Fibroblast of lung (primary cell): Measurements from ENCODE around the gene SCAF8. TPM values are rescaled to one million over a fixed set of nuclear protein-coding genes. Genes with fewer than 3 reads are reported as not detected.

ENCODE experiments used
- DNase-seq, 2 donors: peaks; one replicate each; pipeline versions ENCODE4 v3.0.0 to v3.0.0-alpha.2; 2010; ENCODE audit warnings: low read depth in 2 of 2
- H2AFZ ChIP-seq: 2 replicates; pipeline ENCODE4 v1.5.1; 2012; ENCODE audit warnings: low read length, control low read depth, inconsistent platforms
- H3K27ac ChIP-seq: 2 replicates; pipeline ENCODE4 v1.5.1; 2011; ENCODE audit warnings: low read length, control low read depth; ENCODE audit not compliant: insufficient read depth
- H3K27me3 ChIP-seq: 2 replicates; pipeline ENCODE4 v1.5.1; 2011; ENCODE audit warnings: mild to moderate bottlenecking, low read length; ENCODE audit not compliant: control insufficient read depth, insufficient read depth
- H3K36me3 ChIP-seq: 2 replicates; pipeline ENCODE4 v1.5.1; 2011; ENCODE audit warnings: low read length; ENCODE audit not compliant: control insufficient read depth, insufficient read depth
- H3K4me1 ChIP-seq: 2 replicates; pipeline ENCODE4 v1.5.1; 2011; ENCODE audit warnings: low read length; ENCODE audit not compliant: control insufficient read depth, insufficient read depth; ENCODE audit errors: extremely low read depth
- H3K4me2 ChIP-seq: 2 replicates; pipeline ENCODE4 v1.5.1; 2011; ENCODE audit warnings: low read length, control low read depth; ENCODE audit not compliant: insufficient read depth; ENCODE audit errors: extremely low read depth
- H3K4me3 ChIP-seq, 4 experiments: fragments of 200-600 bp in 1 of 4; sonication (generic) in 1 of 4; replicated peaks in 1 of 4; 2 replicates each; pipeline ENCODE4 v1.5.1; 2011 to 2016; ENCODE audit warnings: low read length in 4 of 4, low read depth in 3 of 4, mild to moderate bottlenecking in 3 of 4, control low read depth in 2 of 4, inconsistent platforms in 1 of 4, mixed read lengths in 1 of 4; ENCODE audit not compliant: insufficient read depth in 1 of 4; ENCODE audit errors: control extremely low read depth in 1 of 4
- H3K79me2 ChIP-seq: 2 replicates; pipeline ENCODE4 v1.5.1; 2012; ENCODE audit warnings: mild to moderate bottlenecking, low read length, inconsistent platforms; ENCODE audit not compliant: control insufficient read depth, insufficient read depth
- H3K9ac ChIP-seq: 2 replicates; pipeline ENCODE4 v1.5.1; 2011; ENCODE audit warnings: mild to moderate bottlenecking, low read length, control low read depth; ENCODE audit not compliant: insufficient read depth
- H3K9me3 ChIP-seq: 2 replicates; pipeline ENCODE4 v1.5.1; 2012; ENCODE audit warnings: low read depth, low read length; ENCODE audit not compliant: control insufficient read depth, insufficient read depth
- H4K20me1 ChIP-seq: 2 replicates; pipeline ENCODE4 v1.5.1; 2011; ENCODE audit warnings: low read length; ENCODE audit not compliant: control insufficient read depth, insufficient read depth; ENCODE audit errors: extremely low read depth
- CTCF ChIP-seq, 2 donors: IDR thresholded peaks in 1 of 2; conservative IDR thresholded peaks in 1 of 2; 1 replicate in 1 of 2; 2 replicates in 1 of 2; pipeline ENCODE4 v1.5.1; 2011 to 2012; ENCODE audit warnings: low read length in 2 of 2, control low read depth in 1 of 2, inconsistent platforms in 1 of 2, low read depth in 1 of 2, mild to moderate bottlenecking in 1 of 2
- EZH2 ChIP-seq: IDR thresholded peaks from 2 replicates; pipeline ENCODE4 v1.5.1; 2012; ENCODE audit warnings: low read length, control low read depth, mild to moderate bottlenecking; ENCODE audit errors: missing control alignments
- polyA plus RNA-seq, 2 donors: library from polyadenylated mRNA; depleted of rRNA in 1 of 2; stranded (reverse) in 1 of 2; unstranded in 1 of 2; fragments of >200 nt; gene quantifications; 2 replicates each; pipeline ENCODE4 v1.2.1, GENCODE V29; 2011 to 2012; ENCODE audit warnings: missing spikeins in 1 of 2
- total RNA-seq: library from RNA; depleted of rRNA; stranded (reverse); fragments of >200 nt; gene quantifications from 2 replicates; pipeline ENCODE4 v1.2.1, GENCODE V29; 2014

SCAF8 gene
- total and polyA plus RNA-seq, 2 donors (not counting 1 experiment from before 2014, with no cell fraction given): 28.5 to 30.9 TPM

- peaks cover 18% of the 10 kb centered on the region for H3K79me2 ChIP-seq
- no peaks in the 10 kb centered on the region for H3K36me3 ChIP-seq
- TF ChIP-seq EZH2: no peak
- no peak for TF ChIP-seq CTCF (conservative IDR thresholded peaks at IDR 0.05 in 1 of 2, IDR thresholded peaks at IDR 0.05 in 1 of 2; ENCODE audit: low read depth in 1 of 2, low read length in 2 of 2)
- no peak overlapping the region for H3K27ac ChIP-seq
- DNase-seq: no peak
- no peaks in the 10 kb centered on the region for H3K9me3 ChIP-seq
- H3K4me2 ChIP-seq: no peak overlapping the region
- no peaks in the 10 kb centered on the region for H4K20me1 ChIP-seq
- H3K4me1 ChIP-seq: no peaks in the 10 kb centered on the region
- no peak overlapping the region for H3K9ac ChIP-seq
- no peak overlapping the region for H3K4me3 ChIP-seq
- no peaks in the 10 kb centered on the region for H3K27me3 ChIP-seq
- H2AFZ ChIP-seq: no peak overlapping the region
Measured at GRCh38 chr6:154839546-154839945, 106.3 kb downstream of the SCAF8 start.

GRCh38 chr6:154840363-154840762 is 107.1 kb downstream of the SCAF8 start:
- H3K4me1 ChIP-seq: no peaks in the 10 kb centered on the region
- no peak overlapping the region for H3K27ac ChIP-seq
- no peak overlapping the region for H3K4me2 ChIP-seq
- TF ChIP-seq EZH2: no peak
- TF ChIP-seq CTCF (conservative IDR thresholded peaks at IDR 0.05 in 1 of 2, IDR thresholded peaks at IDR 0.05 in 1 of 2; ENCODE audit: low read depth in 1 of 2, low read length in 2 of 2): no peak
- H3K9ac ChIP-seq: no peak overlapping the region
- H3K79me2 ChIP-seq: peaks cover 22% of the 10 kb centered on the region
- no peaks in the 10 kb centered on the region for H3K27me3 ChIP-seq
- H3K9me3 ChIP-seq: no peaks in the 10 kb centered on the region
- no peaks in the 10 kb centered on the region for H3K36me3 ChIP-seq
- no peak overlapping the region for H3K4me3 ChIP-seq
- H2AFZ ChIP-seq: no peak overlapping the region
- DNase-seq: no peak
- no peaks in the 10 kb centered on the region for H4K20me1 ChIP-seq

GRCh38 chr6:154841109-154841508 is 107.9 kb downstream of the SCAF8 start:
- no peaks in the 10 kb centered on the region for H4K20me1 ChIP-seq
- no peak overlapping the region for H3K4me2 ChIP-seq
- H3K27me3 ChIP-seq: no peaks in the 10 kb centered on the region
- no peak for DNase-seq
- no peak overlapping the region for H2AFZ ChIP-seq
- H3K4me3 ChIP-seq: no peak overlapping the region
- H3K4me1 ChIP-seq: no peaks in the 10 kb centered on the region
- H3K9me3 ChIP-seq: no peaks in the 10 kb centered on the region
- H3K79me2 ChIP-seq: peaks cover 24% of the 10 kb centered on the region
- no peak overlapping the region for H3K9ac ChIP-seq
- H3K27ac ChIP-seq: no peak overlapping the region
- no peaks in the 10 kb centered on the region for H3K36me3 ChIP-seq
- TF ChIP-seq EZH2 (no peak), CTCF (conservative IDR thresholded peaks at IDR 0.05 in 1 of 2, IDR thresholded peaks at IDR 0.05 in 1 of 2; ENCODE audit: low read depth in 1 of 2, low read length in 2 of 2) (no peak)
